UCSD-AML1 (cell line): Measurements from ENCODE around the gene CRYBG3.

Experiments
- DNase-seq: peaks from one replicate; lab custom pipeline; 2025; ENCODE audit not compliant: unreplicated experiment; lab: John Stamatoyannopoulos, UW

CRYBG3 gene

DNA sequence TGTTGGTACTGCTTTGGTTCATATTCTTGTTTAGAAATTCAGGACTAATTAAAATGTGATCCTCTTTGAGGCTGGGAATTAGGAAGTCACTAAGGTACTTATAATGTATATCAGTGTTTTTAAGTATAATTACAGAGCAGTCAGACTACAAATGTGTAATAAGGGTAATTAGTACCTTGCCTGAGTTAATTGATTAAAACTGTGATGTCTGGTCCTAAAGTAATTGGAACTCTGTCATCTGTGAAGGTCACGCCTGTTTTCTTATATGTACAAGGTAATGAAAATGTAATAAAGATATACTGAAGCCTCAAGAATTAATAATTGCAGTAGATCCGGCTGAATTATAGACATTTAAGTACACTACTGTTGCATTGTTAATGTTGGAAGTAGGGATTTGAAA, 117.6 kb downstream of the CRYBG3 start:
- no peak for DNase-seq

DNA sequence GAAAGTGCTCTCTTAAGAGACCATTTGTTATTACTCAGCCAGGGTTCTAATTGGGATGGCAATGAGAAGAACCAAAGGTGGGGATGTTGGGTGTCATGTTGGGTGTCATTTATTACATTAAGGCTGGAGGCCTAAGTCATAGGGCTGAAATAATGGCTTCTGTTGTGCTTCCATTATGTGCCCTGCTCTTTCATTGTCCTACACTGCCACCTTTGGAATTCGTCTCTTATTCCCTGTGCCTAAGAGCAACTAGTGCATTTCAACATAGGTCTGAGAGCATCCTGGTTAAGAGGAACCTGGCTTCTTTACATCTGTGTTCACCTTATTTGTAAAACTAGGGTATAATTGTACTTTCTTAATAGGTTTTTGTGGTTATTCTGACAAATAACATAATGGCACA, 118.2 kb downstream of the CRYBG3 start:
- DNase-seq = no peak

DNA sequence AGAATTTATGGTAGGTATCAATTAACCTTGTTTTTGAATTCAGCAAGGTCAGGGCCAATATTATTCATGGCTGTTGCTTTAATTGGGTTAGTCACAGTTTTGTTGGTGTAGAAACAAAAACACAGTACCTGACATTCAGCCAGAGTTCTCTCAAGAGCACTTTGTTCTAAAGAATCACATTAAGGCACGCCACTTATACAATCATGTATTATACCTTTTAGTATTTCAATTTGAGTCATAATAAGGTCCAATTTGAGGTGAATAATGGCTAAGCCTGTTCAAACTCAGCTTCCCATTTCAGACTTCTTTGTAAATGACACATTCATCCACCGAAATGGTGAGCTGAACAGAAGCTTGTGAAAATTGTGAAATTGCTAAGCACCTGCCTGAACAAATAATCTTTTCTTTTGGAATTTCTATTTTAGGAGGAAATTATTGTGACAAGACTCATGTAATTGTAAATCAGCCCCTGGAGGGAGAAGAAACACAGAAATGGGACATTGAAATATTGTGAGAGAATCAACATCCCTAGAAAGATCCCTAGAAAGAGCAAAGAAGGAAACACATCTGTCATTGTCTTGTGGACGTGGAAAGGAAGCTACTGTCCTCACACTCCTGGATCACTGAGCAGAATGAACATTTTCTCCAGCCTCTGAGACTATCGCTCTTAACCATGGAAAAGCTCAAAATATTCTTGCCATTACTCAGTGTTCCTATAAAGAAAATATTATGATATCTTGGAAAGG, 121.2 kb downstream of the CRYBG3 start:
- DNase-seq = no peak

DNA sequence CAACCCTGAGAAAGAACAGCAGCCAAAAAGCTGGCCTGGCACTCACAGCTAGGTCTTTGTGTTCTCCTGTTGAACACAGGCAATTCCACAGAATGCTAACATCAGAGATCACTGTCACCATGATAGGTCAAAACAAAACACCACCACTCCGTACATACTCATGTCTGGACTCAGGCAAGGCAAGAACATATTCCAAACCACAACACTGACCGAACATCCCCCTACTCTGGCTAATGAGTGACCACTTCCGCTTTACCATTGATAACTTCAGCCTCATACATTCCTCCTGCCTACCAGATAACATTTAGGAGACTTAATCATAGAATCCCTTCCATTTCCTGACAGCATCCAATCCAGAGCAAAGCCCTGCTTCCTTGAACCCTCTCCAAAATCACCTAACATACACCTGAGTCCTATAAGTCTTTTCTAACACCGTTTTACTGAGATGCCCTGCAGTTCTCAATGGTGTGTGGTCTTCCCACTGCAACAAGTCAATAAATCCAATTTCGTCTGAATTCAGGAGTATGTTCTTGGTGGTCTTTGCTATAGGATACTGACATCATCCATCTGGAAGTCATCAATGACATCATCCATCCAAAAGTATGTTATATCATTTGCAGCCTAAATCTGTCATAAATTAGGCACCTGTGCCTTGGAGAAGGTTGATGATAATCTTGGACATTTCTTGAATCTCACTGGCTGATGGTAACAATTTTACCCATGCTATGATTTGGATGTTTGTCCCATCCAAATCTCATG, 126.7 kb downstream of the CRYBG3 start:
- DNase-seq = no peak

DNA sequence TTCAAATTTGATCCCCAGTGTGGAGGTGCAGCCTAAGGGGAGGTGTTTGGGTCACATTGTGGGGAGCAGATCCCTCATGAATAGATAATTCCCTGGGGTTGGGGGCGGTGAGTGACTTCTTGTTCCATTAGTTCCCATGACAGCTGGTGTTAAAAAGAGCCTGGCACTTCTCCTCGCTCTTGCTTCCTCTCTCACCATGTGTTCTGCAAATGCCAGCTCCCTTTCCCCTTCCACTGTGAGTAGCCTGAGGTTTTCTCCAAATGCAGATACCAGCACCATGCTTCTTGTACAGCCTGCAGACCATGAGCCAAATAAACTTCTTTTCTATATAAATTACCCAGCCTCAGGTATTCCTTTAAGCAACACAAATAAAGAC, 127.3 kb downstream of the CRYBG3 start:
- DNase-seq = no peak

DNA sequence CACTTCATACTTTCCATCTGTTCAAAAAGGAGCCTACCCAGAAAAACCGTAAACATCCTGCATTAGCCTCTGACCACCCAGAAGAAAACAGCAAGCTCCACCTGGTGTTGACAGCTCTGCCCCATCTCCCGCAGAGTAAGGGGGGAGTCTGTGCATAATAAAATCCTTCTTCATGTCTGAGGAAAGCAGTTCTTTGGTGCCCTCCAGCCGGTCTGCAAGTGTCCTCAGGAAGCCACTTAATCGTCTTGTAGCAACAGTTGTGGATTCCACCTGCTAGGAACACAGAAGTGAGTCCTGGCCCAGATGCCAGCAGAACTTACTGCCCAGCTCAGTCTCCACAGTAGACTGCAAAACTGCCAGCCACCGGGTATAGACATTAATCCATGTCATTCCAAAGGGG, 127.9 kb downstream of the CRYBG3 start:
- no peak for DNase-seq

DNA sequence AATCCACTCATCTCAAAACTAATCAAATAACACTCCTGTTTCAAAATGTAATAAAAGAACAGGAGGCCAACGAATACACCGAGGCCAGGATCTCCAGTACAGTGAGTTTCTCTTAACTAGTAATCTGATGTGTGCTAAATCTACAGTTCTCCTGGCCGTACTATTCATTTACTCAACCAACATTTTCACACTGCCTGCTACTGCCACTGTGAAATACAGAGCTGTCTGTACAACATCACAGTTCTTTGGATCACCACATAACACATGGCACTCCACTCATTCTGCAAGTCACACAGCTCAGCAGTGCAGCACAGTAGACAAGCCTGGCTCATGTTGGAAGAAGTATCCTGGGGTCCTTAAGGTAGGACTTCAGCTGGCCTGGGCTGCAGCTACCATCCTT, 128.5 kb downstream of the CRYBG3 start:
- no peak for DNase-seq

DNA sequence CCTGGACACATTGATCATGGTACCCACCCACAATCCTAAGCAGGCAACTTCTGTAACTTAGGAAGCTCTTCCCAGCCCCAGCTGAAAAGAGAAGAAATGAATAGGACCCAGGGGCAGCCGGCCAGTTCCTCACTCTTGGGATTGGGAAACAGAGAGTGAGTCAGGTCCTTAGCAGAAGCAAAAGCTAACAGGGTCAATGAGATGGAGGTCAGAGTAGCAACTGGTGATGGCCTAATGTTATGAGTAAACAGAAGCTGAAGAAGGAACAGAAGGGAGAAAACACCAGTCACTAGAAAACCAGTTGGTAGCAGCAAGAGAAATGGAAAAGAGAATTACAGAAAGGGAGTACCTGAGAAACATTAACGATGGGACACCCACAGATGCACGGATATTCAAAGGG, 130.5 kb downstream of the CRYBG3 start:
- DNase-seq = no peak

DNA sequence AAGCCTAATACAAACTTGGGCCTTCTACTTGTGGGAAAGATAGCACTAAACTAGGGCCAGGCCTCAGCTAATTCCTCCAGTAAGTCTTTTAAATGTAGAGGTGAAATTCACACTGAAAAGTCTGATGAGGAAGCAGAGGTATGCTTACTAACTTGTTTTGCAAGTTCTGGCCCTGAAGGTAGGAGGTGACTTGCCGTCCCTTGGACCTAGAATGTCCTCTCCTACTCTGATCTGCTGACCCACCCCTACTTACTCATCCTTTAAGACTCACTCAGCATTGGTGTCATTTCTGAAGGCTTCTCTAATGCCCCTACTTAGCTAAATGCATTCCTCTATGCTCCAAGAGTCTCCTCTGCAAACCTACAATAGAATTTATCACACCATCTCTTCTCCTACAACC, 131.1 kb downstream of the CRYBG3 start:
- no peak for DNase-seq

DNA sequence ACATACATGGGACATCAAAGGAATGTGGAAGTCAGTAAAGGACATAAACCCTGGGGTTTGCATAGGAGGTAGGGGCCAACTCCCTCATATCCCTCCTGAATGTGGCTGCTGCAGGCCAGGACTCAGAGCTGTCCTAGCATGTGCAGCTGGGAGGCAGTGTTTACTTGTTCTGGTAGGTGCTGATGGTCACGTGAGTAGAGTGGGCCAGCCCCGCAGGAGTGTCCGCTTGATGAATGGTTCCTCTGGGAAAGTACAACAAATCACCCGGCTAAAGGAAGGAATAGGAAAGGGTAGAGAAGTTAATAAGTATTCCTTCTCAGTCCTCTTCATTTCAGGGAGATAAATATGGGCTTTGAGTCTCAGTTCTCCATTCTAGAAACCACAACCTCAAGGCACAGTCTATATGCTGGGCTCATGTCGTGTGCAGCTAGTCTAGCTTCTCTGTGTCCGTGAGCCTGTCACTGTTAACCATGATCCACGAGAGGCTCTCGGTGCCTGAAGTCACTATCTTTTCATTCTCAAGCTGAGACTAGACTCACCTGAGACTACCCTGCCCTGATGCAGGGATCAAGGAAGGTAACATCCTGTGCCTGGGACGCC, 132.5 kb downstream of the CRYBG3 start:
- peak; percentile 6 for DNase-seq

DNA sequence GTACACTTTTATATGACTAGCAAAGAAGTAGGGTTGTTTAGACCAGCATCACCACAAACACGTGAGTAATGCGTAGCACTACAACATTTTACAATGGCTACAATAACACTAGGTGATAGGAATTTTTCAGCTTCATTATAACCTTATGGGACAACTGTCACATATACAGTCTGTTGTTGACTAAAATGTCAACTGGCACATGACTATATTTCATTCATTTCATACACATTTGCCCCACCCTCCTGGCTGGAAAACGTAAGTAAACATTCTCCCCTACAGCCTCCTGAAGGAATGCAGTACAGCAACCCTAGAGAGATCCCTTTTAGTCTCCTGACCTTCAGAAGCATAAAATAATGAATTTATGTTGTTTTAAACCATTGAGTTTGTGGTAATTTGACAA, 134.2 kb downstream of the CRYBG3 start:
- no peak for DNase-seq

DNA sequence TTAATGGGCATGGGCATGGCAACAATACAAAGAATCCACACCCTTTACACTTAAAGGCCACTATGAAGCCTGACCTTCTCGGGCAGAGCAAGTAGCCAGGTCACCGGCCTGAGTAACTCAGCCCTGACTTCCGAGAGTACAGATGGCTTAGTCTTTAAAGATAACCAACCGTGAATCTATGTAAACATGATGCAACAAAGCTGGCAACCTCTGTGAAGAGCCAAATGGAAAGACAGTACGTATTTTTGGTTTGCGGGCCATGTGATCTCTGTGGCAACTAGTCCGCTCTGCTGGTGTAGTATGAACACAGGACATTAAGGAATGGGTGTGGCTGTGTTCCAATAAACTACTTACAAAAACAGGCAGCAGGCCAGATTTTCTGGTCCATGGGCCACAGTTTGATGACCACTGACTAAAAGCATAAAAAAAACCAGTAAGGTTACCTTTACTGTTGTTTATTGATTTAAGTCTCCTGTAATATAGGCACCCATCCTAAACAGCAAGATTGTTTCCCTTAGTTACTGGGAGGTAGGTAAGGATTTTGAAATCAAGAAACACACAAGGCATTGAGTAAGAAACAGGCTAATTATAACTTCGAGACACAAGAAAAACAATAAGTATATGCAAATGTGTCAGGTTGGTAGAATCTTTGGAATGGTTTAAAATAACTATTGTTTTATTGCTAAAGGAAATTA, 136.0 kb downstream of the CRYBG3 start:
- no peak for DNase-seq

DNA sequence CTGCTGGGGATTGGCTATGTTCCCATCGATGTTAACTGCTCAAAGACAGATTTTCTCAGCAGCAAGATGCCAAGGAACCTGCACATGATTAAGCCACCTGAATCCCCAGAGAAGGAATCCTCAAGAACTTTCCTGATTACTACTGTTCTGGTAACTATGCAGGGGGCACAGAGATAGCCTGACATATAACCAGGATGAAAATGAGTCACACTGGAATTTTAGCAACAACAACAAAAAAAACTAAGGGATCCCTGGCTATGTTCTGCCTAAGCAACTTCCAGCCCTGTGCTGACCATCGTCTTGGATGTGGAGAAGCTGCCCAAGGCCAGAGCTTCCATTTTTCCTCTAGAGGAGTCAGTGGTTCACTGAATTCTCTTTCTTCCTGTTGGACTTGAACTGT, 136.6 kb downstream of the CRYBG3 start:
- DNase-seq = no peak

DNA sequence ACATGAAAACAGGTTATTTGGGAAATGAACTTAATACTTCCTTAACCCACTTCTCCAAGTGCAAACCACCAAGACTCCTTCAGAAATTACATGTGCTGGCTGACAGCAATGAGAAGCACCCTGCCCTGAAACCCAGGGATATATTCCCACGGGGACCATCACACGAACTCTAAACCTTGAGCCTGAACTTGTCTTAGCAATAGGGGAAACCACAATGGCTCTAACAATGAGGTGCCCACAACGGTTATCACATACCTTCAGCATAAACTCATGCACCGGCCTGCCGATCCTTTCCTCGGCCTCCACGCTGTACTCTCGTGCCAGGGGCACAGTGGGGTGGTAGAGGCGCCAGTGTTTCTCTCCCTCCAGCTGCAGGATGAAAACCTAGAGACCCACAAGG, 137.0 kb downstream of the CRYBG3 start:
- DNase-seq = no peak

DNA sequence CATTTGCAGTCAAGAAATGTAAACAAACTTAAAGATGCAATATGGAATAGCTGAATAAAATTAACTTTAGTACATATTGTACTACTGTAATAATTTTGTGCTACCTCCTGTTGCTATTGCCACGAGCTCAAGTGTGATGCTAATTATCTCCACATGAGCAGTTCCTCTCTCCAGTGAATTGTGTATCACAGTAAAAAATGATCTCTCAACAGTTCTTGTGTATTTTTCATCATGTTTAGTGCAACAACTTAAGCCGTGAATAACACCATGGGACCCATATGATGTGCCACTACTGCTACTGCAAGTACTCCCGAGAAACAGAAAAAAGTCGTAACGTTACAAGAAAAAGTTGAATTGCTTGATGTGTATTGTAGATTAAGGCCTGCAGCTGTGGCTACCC, 138.1 kb downstream of the CRYBG3 start:
- no peak for DNase-seq

DNA sequence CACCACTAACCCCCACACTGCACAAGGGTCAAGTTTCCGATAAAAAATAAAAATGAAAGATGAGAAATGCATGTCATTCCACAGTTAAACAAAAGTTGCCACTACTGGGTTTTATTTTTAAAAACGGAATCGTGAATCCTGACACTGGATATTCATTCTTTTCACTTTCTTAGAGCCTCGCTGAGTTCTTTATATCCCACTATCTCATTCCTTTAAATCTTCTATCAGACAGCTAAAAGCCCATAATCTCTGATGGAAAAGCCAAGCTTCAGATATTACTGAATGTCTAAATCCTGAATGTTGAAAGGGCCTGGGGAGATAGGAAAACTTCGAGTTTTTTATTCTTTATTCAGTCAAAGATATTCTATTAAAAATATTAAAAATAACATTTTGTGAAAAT, 138.7 kb downstream of the CRYBG3 start:
- no peak for DNase-seq

DNA sequence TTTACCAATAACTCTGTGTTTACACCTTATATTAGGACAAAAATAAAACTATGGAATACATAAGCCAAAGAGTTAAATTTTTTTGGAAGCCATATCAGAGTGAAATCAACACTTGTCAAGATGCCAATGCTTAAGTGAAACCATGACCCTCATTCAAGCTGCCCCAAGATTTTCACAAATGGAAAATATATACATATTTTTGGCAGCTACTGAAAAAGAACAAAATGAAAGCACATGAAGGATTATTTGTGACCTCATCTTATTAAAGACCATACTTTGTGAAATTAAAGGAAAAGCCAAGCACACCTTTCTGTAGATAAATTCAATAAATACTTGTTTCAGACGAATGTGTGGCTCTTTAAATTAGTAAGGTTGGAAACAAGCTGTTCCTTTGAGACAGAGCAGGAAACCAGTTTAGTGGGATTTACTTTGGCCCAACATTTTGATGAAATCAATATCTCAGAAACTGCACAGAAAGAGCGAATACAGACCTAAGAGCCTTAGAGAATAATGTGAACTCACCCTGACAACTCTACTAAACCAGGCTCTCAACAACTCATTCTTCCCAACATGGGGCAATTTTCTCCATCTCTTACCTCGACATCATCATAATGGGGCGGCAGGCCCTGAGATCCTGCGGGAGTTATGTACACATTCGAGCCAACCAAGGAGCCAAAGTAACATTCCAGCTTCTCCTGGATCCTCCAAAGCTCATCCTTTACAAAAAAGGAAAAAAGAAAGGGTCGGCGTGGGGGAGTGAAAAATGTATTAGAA, 139.4 kb downstream of the CRYBG3 start:
- no peak for DNase-seq

DNA sequence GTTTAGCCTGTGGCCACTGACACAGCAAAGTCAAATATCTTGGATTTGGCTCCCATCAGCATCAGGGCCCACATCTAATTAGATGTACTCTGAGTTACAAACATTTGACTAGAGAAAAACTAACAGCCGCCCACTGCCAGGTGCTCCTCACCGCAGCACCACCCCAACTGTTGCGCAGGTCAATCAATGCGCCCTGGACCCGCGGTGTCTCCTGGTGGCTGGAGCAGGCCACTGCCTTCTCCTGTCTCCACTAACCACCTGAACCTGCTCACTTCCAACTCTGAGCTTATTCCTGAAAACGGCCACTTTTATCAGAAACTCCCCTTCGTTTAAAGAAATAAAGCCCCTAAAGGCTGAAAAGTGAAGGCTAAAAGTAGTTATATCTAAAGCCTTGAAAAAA, 146.2 kb downstream of the CRYBG3 start:
- DNase-seq = no peak

DNA sequence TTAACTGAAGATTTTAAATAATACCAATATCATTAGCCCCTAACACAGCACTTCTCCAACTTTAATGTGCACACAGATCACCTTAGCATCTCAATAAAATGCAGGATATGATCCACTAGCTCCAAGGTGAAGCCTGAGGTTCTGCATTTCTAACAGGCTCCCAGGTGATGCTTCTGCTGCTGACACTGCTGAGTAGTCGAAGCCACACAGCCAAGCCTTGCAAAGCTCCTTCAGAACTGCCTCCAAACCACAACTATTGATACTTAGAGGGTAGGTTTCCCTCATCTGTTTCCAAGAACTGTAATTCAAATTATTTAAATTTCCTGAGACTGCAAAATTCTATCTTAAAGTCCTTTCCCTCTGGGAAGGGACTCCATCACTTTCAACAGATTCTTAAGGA, 146.6 kb downstream of the CRYBG3 start:
- no peak for DNase-seq

DNA sequence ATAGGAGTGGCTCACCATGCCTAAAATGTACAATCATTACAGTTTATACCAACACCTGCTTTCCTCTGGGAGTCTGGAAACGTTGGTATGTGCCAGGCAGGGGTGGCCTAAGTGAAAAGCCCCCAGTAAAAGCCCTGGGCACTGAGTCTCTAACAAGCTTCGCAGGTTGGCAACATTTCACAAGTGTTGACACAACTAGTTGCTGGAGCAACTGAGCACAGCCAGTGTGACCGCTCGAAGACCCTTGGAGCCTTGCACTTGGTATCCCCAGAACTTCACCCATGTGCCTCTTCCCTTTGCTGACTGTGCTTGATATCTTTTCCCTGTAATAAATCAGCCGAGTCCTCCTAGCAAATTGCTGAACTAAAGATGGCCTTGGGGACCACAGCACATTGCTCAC, 147.7 kb downstream of the CRYBG3 start:
- DNase-seq = no peak

DNA sequence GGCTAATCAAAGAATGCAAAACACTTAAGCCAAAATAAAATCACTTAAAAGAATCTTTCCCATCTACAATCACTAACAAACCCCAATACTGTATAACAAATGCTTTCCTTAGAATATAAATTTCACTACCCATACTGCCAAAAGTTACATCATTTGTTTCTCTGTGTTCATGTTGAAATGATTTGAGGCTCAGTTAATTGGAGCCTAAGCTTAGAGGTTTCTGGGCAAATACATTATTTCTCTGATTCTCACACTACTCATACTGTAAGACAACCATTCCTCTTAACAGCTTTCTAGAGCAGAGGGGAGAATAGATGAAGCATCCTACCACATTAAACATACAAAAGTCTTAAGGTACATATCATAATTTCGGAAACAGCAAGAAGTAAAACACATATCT, 148.3 kb downstream of the CRYBG3 start:
- no peak for DNase-seq
